Non-pigmented ciliary epithelial cell (primary cell): ENCODE data around the gene IKZF3.
"Not testable (repeated sequence)": the region's sequence is repeated elsewhere in the genome, so short reads cannot be mapped to it uniquely, and the experiment has no call there.

Source experiments
- DNase-seq: peaks from one replicate; pipeline ENCODE4 v3.0.0-alpha.2; 2010; ENCODE audit warnings: low read depth

The IKZF3 gene

DNA sequence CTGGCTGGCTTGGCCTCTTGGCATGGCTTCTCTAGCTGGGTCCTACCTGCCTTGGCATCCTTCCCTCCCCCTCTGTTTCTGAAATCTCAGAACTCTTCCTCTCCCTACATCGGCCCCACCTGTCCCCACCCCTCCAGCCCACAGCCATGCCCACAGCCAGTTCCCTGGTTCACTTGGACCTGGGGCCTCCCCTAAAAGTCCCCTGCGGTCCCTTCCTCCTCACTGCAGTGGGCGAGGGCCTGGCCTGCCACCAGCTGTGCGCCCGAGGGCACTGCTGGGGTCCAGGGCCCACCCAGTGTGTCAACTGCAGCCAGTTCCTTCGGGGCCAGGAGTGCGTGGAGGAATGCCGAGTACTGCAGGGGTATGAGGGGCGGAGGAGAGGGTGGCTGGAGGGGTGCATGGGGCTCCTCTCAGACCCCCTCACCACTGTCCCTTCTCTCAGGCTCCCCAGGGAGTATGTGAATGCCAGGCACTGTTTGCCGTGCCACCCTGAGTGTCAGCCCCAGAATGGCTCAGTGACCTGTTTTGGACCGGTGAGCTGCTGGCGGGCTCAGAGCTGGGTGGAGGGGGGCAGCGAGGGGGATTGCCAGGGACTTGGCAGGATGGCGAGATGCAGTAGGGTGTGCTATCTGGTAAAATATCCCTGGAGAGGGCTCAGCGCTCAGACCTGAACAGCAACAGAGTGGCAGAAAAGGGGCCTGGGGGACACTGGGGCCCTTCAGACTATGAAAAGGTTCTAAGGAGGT is 147.9 kb downstream of the IKZF3 start:
- DNase-seq = no peak

DNA sequence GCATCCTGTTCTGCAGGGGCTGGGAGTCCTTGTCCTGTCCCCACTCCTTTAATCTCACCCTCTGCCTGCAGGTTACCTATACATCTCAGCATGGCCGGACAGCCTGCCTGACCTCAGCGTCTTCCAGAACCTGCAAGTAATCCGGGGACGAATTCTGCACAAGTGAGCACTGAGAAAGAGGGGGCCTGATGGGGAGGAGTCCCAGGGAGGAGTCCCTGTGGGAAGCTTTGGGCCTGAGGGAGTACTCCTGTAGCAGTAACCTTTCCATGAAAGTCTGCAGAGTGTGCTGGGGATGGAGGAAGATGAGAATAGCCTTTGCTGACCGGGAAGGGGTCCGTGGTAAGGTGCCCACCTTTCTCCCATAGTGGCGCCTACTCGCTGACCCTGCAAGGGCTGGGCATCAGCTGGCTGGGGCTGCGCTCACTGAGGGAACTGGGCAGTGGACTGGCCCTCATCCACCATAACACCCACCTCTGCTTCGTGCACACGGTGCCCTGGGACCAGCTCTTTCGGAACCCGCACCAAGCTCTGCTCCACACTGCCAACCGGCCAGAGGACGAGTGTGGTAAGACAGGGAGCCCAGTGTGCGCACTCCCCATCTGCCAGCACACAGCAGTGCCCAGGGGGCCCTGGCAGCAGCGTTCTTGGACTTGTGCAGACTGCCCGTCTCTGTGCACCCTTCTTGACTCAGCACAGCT is 148.6 kb downstream of the IKZF3 start:
- no peak for DNase-seq

DNA sequence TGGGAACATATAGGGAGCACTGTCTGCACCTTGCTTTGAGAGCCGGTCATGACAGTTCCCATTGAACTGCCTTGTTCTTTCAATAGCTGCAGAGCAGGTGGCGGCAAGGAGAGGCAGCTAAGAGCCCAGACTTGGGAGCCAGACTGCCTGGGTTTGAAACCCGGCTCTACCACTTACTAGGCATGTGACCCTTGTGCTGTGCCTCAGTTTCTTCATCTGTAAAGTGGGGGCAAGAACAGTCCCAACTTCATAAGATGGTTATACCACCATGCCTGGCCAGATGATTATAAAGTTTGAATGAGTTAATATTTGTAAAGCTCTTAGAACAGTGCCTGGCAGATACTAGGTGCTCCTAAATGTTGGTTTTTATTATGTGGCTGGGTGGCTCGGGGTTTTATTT is 149.9 kb downstream of the IKZF3 start:
- no peak for DNase-seq

DNA sequence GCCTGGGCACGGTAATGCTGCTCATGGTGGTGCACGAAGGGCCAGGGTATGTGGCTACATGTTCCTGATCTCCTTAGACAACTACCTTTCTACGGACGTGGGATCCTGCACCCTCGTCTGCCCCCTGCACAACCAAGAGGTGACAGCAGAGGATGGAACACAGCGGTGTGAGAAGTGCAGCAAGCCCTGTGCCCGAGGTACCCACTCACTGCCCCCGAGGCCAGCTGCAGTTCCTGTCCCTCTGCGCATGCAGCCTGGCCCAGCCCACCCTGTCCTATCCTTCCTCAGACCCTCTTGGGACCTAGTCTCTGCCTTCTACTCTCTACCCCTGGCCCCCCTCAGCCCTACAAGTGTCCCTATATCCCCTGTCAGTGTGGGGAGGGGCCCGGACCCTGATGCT is 152.3 kb downstream of the IKZF3 start:
- no peak for DNase-seq

DNA sequence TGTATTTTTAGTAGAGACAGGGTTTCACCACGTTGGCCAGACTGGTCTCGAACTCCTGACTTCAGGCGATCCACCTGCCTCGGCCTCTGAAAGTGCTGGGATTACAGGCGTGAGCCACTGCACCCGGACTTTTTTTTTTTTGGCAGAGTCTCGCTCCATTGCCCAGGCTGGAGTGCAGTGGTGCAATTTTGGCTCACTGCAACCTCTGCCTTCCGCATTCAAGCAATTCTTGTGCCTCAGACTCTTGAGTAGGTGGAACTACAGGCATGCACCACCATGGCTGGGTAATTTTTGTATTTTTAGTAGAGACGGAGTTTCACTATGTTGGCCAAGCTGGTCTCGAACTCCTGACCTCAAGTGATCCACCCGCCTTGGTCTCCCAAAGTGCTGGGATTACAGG is 153.0 kb downstream of the IKZF3 start:
- not testable (repeated sequence) for DNase-seq

DNA sequence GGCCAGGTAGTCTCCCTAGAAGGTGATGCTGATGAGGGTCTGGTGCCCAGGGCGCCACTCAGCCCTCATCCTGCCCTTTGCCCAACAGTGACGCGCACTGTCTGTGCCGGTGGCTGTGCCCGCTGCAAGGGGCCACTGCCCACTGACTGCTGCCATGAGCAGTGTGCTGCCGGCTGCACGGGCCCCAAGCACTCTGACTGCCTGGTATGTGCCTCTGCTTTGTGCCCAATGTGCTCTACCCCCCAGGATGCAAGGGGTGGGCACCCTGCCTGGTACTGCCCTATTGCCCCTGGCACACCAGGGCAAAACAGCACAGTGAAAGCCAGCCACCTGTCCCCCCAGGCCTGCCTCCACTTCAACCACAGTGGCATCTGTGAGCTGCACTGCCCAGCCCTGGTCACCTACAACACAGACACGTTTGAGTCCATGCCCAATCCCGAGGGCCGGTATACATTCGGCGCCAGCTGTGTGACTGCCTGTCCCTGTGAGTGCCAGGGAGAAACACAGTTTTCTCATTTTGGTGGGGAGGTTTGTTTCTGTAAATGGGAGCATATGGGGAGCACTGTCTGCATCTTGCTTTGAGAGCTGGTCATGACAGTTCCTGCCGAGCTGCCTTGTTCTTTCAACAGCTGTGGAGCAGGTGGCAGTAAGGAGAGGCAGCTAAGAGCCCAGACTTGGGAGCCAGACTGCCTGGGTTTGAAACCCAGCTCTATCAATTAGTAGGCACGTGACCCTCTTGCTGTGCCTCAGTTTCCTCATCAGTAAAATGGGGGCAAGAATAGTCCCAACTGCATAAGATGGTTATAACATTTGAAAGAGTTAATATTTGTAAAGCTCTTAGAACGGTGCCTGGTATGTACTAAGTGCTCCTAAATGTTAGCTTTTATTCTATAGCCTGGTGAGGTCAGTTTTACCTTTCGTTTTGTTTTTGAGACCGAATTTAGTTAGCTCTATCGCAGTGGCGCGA is 153.8 kb downstream of the IKZF3 start:
- DNase-seq = no peak

DNA sequence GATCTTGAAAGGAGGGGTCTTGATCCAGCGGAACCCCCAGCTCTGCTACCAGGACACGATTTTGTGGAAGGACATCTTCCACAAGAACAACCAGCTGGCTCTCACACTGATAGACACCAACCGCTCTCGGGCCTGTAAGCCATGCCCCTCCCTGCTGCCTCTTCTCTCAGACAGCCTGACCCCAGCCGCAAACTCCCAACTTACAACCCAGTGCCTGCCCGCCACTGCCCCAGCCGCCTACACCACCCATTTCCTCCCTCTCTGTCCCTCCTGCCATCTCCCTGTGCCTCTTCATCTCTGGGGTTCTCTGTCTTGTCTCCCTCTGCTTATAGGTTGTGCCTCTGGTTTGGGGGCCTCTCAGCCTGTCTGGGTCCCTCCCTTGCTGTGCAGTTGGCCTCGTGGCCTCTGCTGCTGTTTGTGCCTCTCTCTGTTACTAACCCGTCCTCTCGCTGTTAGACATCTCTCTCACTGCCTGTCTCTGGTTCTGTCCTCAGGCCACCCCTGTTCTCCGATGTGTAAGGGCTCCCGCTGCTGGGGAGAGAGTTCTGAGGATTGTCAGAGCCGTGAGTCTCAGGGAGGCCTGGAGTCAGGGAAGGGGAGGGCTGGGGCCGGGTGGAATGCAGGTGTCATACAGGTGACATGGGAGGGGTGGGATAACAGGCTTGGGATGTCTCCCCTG is 154.7 kb downstream of the IKZF3 start:
- DNase-seq = no peak
